Measurements from ENCODE around the gene CHTF8.

DNA sequence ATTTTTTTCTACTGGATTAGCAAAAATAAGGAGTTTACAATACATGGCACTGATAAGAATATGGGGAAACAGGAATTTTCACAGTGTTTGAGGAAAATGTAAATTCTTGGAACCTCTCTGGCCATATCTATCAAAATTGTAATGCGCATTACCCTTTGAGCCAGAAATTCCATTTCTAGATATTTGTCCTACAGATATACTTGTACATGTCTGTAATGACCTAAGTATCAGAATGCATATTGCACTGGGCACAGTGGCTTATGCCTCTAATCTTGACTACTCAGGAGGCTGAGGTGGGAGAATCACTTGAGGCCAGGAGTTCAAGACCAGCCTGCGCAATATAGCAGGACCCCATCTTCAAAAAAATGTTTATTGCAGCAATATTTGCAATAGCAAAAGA is 52.7 kb downstream of the CHTF8 start:
- TF ChIP-seq CTCF (IDR thresholded peaks at IDR 0.05) (no peak), POLR2A (IDR thresholded peaks at IDR 0.05) (no peak), EP300 (IDR thresholded peaks at IDR 0.05) (no peak)

Measured in upper lobe of left lung (tissue), 4 donors.